ENCODE measurements around the gene KIFC3.

KIFC3 gene

GRCh38 chr16:57817680-57818079 is 15.4 kb upstream of the KIFC3 start:
- TF ChIP-seq POLR2AphosphoS5 (IDR thresholded peaks at IDR 0.05; ENCODE audit: low read depth, low read length) (no peak), REST (IDR thresholded peaks at IDR 0.05; ENCODE audit: insufficient read depth in 1 of 2, low read depth in 2 of 2, low read length in 2 of 2) (no peak), TAF1 (IDR thresholded peaks at IDR 0.05; ENCODE audit: borderline replicate concordance, insufficient read depth, low read length) (no peak), SIN3A (IDR thresholded peaks at IDR 0.05; ENCODE audit: borderline replicate concordance, insufficient read depth, low read length) (no peak), FOXP2 (optimal IDR thresholded peaks at IDR 0.05; ENCODE audit: borderline replicate concordance, extremely low read depth, extremely low read length, insufficient read depth) (no peak)

- no peak for TF ChIP-seq TAF1 (IDR thresholded peaks at IDR 0.05; ENCODE audit: borderline replicate concordance, insufficient read depth, low read length)
- TF ChIP-seq FOXP2 (optimal IDR thresholded peaks at IDR 0.05; ENCODE audit: borderline replicate concordance, extremely low read depth, extremely low read length, insufficient read depth): peak; percentile 21
These were observed 13.9 kb upstream of the KIFC3 start for GRCh38 chr16:57815987-57816745.

- TF ChIP-seq SIN3A (IDR thresholded peaks at IDR 0.05; ENCODE audit: borderline replicate concordance, insufficient read depth, low read length): no peak
- no peak for TF ChIP-seq TAF1 (IDR thresholded peaks at IDR 0.05; ENCODE audit: borderline replicate concordance, insufficient read depth, low read length)
- TF ChIP-seq POLR2AphosphoS5 (IDR thresholded peaks at IDR 0.05; ENCODE audit: low read depth, low read length): no peak
- no peak for TF ChIP-seq REST (IDR thresholded peaks at IDR 0.05; ENCODE audit: insufficient read depth in 1 of 2, low read depth in 2 of 2, low read length in 2 of 2)
- TF ChIP-seq FOXP2 (optimal IDR thresholded peaks at IDR 0.05; ENCODE audit: borderline replicate concordance, extremely low read depth, extremely low read length, insufficient read depth): no peak
These were observed 12.6 kb upstream of the KIFC3 start for GRCh38 chr16:57814896-57815295.

- no peak for TF ChIP-seq POLR2AphosphoS5 (IDR thresholded peaks at IDR 0.05; ENCODE audit: low read depth, low read length)
- TF ChIP-seq REST (IDR thresholded peaks at IDR 0.05; ENCODE audit: insufficient read depth in 1 of 2, low read depth in 2 of 2, low read length in 2 of 2): no peak
- TF ChIP-seq FOXP2 (optimal IDR thresholded peaks at IDR 0.05; ENCODE audit: borderline replicate concordance, extremely low read depth, extremely low read length, insufficient read depth): no peak
- no peak for TF ChIP-seq SIN3A (IDR thresholded peaks at IDR 0.05; ENCODE audit: borderline replicate concordance, insufficient read depth, low read length)
- no peak for TF ChIP-seq TAF1 (IDR thresholded peaks at IDR 0.05; ENCODE audit: borderline replicate concordance, insufficient read depth, low read length)
These were observed 11.2 kb upstream of the KIFC3 start for GRCh38 chr16:57813466-57813865.

- TF ChIP-seq FOXP2 (optimal IDR thresholded peaks at IDR 0.05; ENCODE audit: borderline replicate concordance, extremely low read depth, extremely low read length, insufficient read depth) (peak; percentile 98), REST (IDR thresholded peaks at IDR 0.05; ENCODE audit: insufficient read depth in 1 of 2, low read depth in 2 of 2, low read length in 2 of 2) (no peak)
These were observed 8.1 kb upstream of the KIFC3 start for GRCh38 chr16:57810197-57811031.

All from PFSK-1 (cell line).